ENCODE results near the gene STARD6. TPM values are rescaled to one million over a fixed set of nuclear protein-coding genes. Genes with fewer than 3 reads are reported as not detected.

The STARD6 gene
- total RNA-seq, 2 experiments from 2014 or later, result not detected

DNA sequence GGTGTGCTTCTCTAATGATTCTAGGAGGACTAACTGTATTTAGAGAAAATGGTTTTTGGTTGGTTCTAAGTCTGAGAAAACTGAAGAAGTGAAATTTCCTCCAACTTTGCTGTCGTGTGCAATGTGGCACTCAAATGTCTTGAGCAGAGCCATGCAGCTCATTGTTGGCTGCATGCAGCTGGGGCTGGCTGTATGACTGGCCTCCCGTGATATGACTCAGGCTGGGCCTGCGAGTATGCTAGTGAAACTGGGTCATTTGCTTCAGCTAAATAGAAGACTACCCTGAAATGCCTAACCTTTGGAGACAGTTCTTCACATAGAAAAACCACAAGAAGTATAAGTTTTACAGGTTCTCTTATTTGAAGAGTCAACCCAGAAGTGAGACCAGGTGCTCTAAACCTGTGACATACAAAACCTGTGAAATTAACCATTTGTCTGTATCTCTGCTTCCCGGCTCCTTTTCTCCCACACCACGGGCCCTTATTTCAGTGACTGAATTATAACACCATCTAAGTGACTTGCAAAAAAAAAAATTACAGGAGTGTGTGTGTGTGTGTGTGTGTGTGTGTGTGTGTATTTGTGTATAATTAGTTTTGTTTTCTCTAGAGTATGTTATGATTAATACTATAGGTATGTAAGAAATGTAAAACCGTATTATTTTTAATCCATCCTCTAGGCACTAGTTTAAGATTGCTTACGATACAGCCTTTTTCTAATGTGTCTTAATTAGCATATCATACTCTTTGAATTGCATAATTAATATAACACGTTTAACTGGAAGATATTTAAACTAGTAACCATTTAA is 72.5 kb downstream of the STARD6 start:
- no peak overlapping the region for H3K27ac ChIP-seq (ENCODE audit: low read depth in 1 of 2, low read length in 2 of 2)
- peaks cover 40% of the 10 kb centered on the region for H3K36me3 ChIP-seq (ENCODE audit: insufficient read depth, low read length)
- CTCF ChIA-PET, result interaction anchor here (0.8 to 1.5 kb wide), 2 partner anchors 15 to 25 kb away, joined by 3 to 5 read pairs; partner anchors contain the start of gene POLI
- no peaks in the 10 kb centered on the region for H3K27me3 ChIP-seq (ENCODE audit: control insufficient read depth in 1 of 2, insufficient read depth in 2 of 2, low read length in 2 of 2)
- H3K9me3 ChIP-seq (ENCODE audit: control insufficient read depth in 1 of 2, insufficient read depth in 1 of 2, low read length in 2 of 2), result no peaks in the 10 kb centered on the region
- TF ChIP-seq, protein P1, sequence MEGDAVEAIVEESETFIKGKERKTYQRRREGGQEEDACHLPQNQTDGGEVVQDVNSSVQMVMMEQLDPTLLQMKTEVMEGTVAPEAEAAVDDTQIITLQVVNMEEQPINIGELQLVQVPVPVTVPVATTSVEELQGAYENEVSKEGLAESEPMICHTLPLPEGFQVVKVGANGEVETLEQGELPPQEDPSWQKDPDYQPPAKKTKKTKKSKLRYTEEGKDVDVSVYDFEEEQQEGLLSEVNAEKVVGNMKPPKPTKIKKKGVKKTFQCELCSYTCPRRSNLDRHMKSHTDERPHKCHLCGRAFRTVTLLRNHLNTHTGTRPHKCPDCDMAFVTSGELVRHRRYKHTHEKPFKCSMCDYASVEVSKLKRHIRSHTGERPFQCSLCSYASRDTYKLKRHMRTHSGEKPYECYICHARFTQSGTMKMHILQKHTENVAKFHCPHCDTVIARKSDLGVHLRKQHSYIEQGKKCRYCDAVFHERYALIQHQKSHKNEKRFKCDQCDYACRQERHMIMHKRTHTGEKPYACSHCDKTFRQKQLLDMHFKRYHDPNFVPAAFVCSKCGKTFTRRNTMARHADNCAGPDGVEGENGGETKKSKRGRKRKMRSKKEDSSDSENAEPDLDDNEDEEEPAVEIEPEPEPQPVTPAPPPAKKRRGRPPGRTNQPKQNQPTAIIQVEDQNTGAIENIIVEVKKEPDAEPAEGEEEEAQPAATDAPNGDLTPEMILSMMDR (IDR thresholded peaks at IDR 0.05), result no peak
- POLR2A ChIA-PET, result interaction anchor here (1.1 kb wide), 1 partner anchor 15 kb away, joined by 3 read pairs; no protein-coding TSS in a partner anchor
- H3K4me3 ChIP-seq (ENCODE audit: low read length), result no peak overlapping the region
- peak overlapping the region; percentile 15 for H3K27ac Mint-ChIP-seq
- H3K9me3 Mint-ChIP-seq, result peaks cover 2% of the 10 kb centered on the region
- H3K4me1 Mint-ChIP-seq (ENCODE audit: low read depth), result peaks cover 17% of the 10 kb centered on the region
- H3K4me3 Mint-ChIP-seq, result no peak overlapping the region
- H3K36me3 Mint-ChIP-seq (ENCODE audit: low read depth), result peaks cover 82% of the 10 kb centered on the region
- H3K4me1 ChIP-seq (ENCODE audit: insufficient read depth, low read length), result peaks cover 9% of the 10 kb centered on the region
- no peaks in the 10 kb centered on the region for H3K27me3 Mint-ChIP-seq
- peak; percentile 77 for ATAC-seq (ENCODE audit: poor library complexity)
- peak in 9 of 14 experiments; percentile 10 to 66 (median 32) for DNase-seq
- intact Hi-C loops (cut with DNase I, micrococcal nuclease), result no loop called here

DNA sequence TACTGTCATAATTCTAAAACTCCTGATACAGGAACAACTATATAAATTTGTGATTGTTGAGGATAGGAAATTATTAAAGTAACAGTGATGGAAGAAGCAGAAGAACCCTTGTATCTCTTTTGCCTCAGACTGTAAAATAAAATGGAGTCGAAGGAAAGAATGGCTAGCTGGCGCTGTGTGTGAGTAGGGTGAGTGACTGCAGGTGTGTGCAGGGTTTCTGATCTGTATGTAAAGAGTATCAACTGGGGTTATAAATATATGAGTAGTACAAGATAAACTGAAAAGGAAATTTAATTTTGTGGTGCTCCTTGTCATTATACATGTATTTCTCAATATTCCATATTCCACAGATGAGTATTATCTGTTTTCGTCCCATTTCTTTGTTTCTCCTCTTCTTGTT is 73.1 kb downstream of the STARD6 start:
- H3K4me3 Mint-ChIP-seq, result no peak overlapping the region
- no peaks in the 10 kb centered on the region for H3K27me3 Mint-ChIP-seq
- Histone ChIP-seq H3K27ac (ENCODE audit: low read depth in 1 of 2, low read length in 2 of 2) (no peak overlapping the region), H3K4me1 (ENCODE audit: insufficient read depth, low read length) (peaks cover 9% of the 10 kb centered on the region), H3K4me3 (ENCODE audit: low read length) (no peak overlapping the region), H3K36me3 (ENCODE audit: insufficient read depth, low read length) (peaks cover 45% of the 10 kb centered on the region), H3K27me3 (ENCODE audit: control insufficient read depth in 1 of 2, insufficient read depth in 2 of 2, low read length in 2 of 2) (no peaks in the 10 kb centered on the region), H3K9me3 (ENCODE audit: control insufficient read depth in 1 of 2, insufficient read depth in 1 of 2, low read length in 2 of 2) (no peaks in the 10 kb centered on the region)
- TF ChIP-seq, protein P1 (IDR thresholded peaks at IDR 0.05), result no peak
- ATAC-seq (ENCODE audit: poor library complexity) (no peak), DNase-seq (no peak)
- intact Hi-C loops (cut with DNase I, micrococcal nuclease), result no loop called here
- ChIA-PET POLR2A (interaction anchor here (1.1 kb wide), 1 partner anchor 14 kb away, joined by 3 read pairs; no protein-coding TSS in a partner anchor), CTCF (interaction anchor here (0.8 to 1.5 kb wide), 2 partner anchors 15 to 26 kb away, joined by 3 to 5 read pairs; partner anchors contain the start of gene POLI)
- H3K27ac Mint-ChIP-seq, result peak overlapping the region; percentile 15
- peaks cover 82% of the 10 kb centered on the region for H3K36me3 Mint-ChIP-seq (ENCODE audit: low read depth)
- H3K4me1 Mint-ChIP-seq (ENCODE audit: low read depth), result peaks cover 17% of the 10 kb centered on the region
- H3K9me3 Mint-ChIP-seq, result peaks cover 2% of the 10 kb centered on the region

DNA sequence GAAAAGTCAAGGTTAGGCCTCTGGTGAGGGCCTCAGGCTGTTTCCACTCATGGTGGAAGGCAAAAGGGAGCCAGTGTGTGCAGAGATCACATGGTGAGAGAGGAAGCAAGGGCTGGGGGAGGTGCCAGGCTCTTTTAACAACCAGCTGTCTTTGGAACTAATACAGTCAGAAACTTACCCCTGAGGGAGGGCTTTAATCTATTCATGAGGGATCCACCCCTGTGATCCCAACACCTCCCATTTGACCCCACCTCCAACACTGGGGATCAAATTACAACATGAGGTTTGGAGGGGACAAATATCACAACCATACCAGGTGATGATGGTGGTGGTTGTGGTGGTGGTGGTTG is 77.5 kb downstream of the STARD6 start:
- DNase-seq (no peak), ATAC-seq (ENCODE audit: poor library complexity) (no peak)
- TF ChIP-seq, protein P1 (IDR thresholded peaks at IDR 0.05), result no peak
- Histone ChIP-seq H3K4me3 (ENCODE audit: low read length) (no peak overlapping the region), H3K27me3 (ENCODE audit: control insufficient read depth in 1 of 2, insufficient read depth in 2 of 2, low read length in 2 of 2) (no peaks in the 10 kb centered on the region), H3K9me3 (ENCODE audit: control insufficient read depth in 1 of 2, insufficient read depth in 1 of 2, low read length in 2 of 2) (no peaks in the 10 kb centered on the region), H3K4me1 (ENCODE audit: insufficient read depth, low read length) (peaks cover 4% of the 10 kb centered on the region), H3K27ac (ENCODE audit: low read depth in 1 of 2, low read length in 2 of 2) (no peak overlapping the region), H3K36me3 (ENCODE audit: insufficient read depth, low read length) (peaks cover 52% of the 10 kb centered on the region)
- CTCF ChIA-PET, result no interaction called here
- POLR2A ChIA-PET, result no interaction called here
- Mint-ChIP-seq H3K4me3 (no peak overlapping the region), H3K36me3 (ENCODE audit: low read depth) (peaks cover 79% of the 10 kb centered on the region), H3K27ac (no peak overlapping the region), H3K27me3 (no peaks in the 10 kb centered on the region), H3K4me1 (ENCODE audit: low read depth) (peaks cover 25% of the 10 kb centered on the region), H3K9me3 (no peaks in the 10 kb centered on the region)
- intact Hi-C loops (cut with DNase I, micrococcal nuclease), result no loop called here

Data from CD4-positive, alpha-beta T cell (primary cell).